ENCODE results near the gene EIF4E2. TPM values are rescaled to one million over a fixed set of nuclear protein-coding genes. Genes with fewer than 3 reads are reported as not detected.

Gene EIF4E2
- total RNA-seq, 4 donors from 2014 or later: 34.7 to 81.3 (median 58.0) TPM

GRCh38 chr2:232527905-232528470 lies 22.5 kb upstream of the EIF4E2 start:
- H3K36me3 ChIP-seq: no peaks in the 10 kb centered on the region
- no peak for DNase-seq
- no peak overlapping the region for H3K27ac ChIP-seq
- peaks cover 12 to 24% (median 13%) of the 10 kb centered on the region in 3 donors for H3K4me1 ChIP-seq
- H3K4me3 ChIP-seq: no peak overlapping the region
- H3K27me3 ChIP-seq: peaks cover 12 to 60% (median 15%) of the 10 kb centered on the region in 4 donors
- no peaks in the 10 kb centered on the region for H3K9me3 ChIP-seq
- intact Hi-C loops (cut with DNase I): no loop called here
- 68 to 70% methylated on average over 4 to 6 of the region's 6 CpGs for WGBS, 2 donors
- TF ChIP-seq CTCF (IDR thresholded peaks at IDR 0.05): no peak
- no peak for TF ChIP-seq POLR2A (IDR thresholded peaks at IDR 0.05)

- 59 to 80% methylated on average over 2 to 3 of the region's 11 CpGs for WGBS, 2 donors
- Histone ChIP-seq H3K4me1 (peaks cover 4 to 15% (median 6%) of the 10 kb centered on the region in 3 donors), H3K36me3 (no peaks in the 10 kb centered on the region), H3K4me3 (no peak overlapping the region), H3K9me3 (no peaks in the 10 kb centered on the region), H3K27ac (no peak overlapping the region), H3K27me3 (peaks cover 3 to 54% (median 6%) of the 10 kb centered on the region in 4 donors)
- intact Hi-C loops (cut with DNase I): no loop called here
- TF ChIP-seq CTCF (IDR thresholded peaks at IDR 0.05): no peak
- no peak for TF ChIP-seq POLR2A (IDR thresholded peaks at IDR 0.05)
- no peak for DNase-seq
Measured at GRCh38 chr2:232528746-232529460, 21.6 kb upstream of the EIF4E2 start.

- no peak for DNase-seq
- H3K9me3 ChIP-seq: no peaks in the 10 kb centered on the region
- H3K4me1 ChIP-seq: peaks cover 0 to 8% (median 2%) of the 10 kb centered on the region in 3 donors
- TF ChIP-seq CTCF (IDR thresholded peaks at IDR 0.05) (no peak), POLR2A (IDR thresholded peaks at IDR 0.05) (no peak)
- H3K27me3 ChIP-seq: peaks cover 0 to 49% (median 3%) of the 10 kb centered on the region in 4 donors
- no peaks in the 10 kb centered on the region for H3K36me3 ChIP-seq
- 85 to 91% methylated on average over 10 to 13 of the region's 17 CpGs for WGBS, 2 donors
- H3K27ac ChIP-seq: no peak overlapping the region
- intact Hi-C loops (cut with DNase I): no loop called here
- H3K4me3 ChIP-seq: no peak overlapping the region
Measured at GRCh38 chr2:232529806-232530547, 20.5 kb upstream of the EIF4E2 start.

- peaks cover 0 to 3% (median 0%) of the 10 kb centered on the region in 3 donors for H3K4me1 ChIP-seq
- 59 to 73% methylated on average over 6 of the region's 9 CpGs for WGBS, 2 donors
- H3K27me3 ChIP-seq: peaks cover 0 to 49% (median 0%) of the 10 kb centered on the region in 4 donors
- H3K36me3 ChIP-seq: no peaks in the 10 kb centered on the region
- no peak overlapping the region for H3K27ac ChIP-seq
- no peaks in the 10 kb centered on the region for H3K9me3 ChIP-seq
- TF ChIP-seq CTCF (IDR thresholded peaks at IDR 0.05) (no peak), POLR2A (IDR thresholded peaks at IDR 0.05) (no peak)
- DNase-seq: no peak
- intact Hi-C loops (cut with DNase I): no loop called here
- H3K4me3 ChIP-seq: no peak overlapping the region
Measured at GRCh38 chr2:232530626-232531260, 19.7 kb upstream of the EIF4E2 start.

Data from esophagus squamous epithelium (tissue), 5 donors.